CD1c-positive myeloid dendritic cell (primary cell): ENCODE measurements around the gene ADAMTS13.
A peak's percentile ranks its signal among the peaks of the same experiment; 100 is the strongest.
"Not testable (repeated sequence)": the region's sequence is repeated elsewhere in the genome, so short reads cannot be mapped to it uniquely, and the experiment has no call there.

Experiments used
- DNase-seq: peaks from one replicate; pipeline ENCODE4 v3.0.0-alpha.2; 2016; ENCODE audit errors: extremely low spot score

Gene ADAMTS13

DNA sequence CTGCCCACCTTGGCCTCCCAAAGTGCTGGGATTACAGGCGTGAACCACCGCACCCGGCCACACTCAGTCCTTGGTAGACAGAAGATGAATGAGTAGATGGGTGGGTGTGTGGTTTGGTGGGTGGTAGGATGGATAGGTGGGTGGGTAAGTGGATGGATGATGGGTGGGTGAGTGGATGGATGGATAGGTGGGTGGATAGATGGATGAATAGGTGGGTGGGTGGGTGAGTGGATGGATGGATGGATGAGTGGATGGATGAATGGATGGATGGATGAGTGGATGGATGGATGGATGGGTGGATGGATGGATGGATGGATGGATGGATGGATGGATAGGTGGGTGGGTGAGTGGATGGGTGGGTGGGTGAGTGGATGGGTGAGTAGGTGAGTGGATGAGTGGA is 29.9 kb upstream of the ADAMTS13 start:
- not testable (repeated sequence) for DNase-seq

GRCh38 chr9:133393399-133393798 is 28.8 kb upstream of the ADAMTS13 start:
- DNase-seq = no peak

DNA sequence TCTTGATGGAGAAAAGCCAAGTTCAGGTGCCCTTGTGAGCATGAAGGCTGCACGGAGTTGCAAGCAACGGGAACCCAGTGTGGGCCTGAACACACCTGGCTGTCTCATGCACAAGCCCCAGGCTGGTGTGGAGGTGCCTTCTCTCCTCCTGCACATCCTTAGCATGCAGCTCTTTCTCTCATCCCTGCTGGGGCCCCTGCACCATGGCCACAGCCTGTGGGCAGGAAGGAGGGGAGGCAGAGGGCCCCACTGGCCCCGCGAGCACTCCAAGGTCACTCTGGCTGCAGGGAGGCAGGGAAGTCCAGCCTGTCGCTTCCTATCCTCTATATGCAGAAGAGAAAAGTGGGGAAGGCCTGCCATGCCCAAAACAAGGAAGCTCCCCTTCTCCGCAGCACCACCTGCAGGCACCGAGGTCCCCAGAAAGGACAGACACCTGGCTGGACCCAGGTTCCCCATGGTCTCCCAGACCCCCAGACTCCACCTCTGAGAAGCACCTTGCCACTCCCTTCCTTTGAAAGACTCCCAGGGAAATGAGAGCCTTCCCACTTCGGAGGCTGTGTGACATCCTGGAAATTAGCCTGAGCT is 27.4 kb upstream of the ADAMTS13 start:
- no peak for DNase-seq

GRCh38 chr9:133396952-133397351 is 25.2 kb upstream of the ADAMTS13 start:
- DNase-seq = no peak

- DNase-seq = no peak
These were observed 24.8 kb upstream of the ADAMTS13 start for GRCh38 chr9:133397370-133397769.

DNA sequence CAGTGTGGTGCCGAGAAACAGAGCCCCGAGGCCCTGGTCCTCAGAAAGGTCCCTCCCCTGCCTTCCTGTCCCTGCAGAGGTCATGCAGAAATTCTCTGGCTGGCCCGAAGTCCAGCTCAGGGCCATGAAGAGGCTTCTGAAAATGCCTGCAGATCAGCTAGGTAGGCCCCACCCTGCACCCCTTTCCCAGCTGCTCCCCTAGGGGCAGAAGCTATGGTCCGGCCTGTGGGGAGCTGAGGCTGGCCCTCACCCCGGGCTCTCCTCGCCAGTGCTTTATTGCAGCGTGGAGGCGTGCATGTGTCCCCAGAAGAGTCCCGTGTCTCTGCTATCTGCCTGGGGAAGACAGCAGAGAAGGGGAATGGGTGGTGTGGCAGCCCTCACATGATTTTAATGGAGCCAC is 24.3 kb upstream of the ADAMTS13 start:
- DNase-seq = no peak

DNA sequence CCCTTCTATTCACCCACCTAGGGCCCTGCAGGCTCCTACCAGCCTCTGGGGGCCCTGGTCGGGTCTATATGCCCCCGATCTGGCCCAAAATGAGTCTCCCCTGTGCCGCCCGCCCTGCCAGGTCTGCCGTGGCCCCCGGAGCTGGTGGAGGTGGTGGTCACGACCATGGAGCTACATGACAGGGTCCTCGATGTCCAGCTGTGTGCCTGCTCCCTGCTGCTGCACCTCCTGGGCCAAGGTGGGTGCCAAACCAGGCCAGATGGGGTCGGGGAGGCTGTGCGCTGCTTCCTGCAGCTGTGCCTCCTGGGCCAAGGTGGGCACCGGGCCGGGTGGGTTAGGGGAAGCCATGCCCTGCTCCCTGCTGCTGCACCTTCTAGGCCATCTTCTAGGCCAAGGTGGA is 21.9 kb upstream of the ADAMTS13 start:
- no peak for DNase-seq

- DNase-seq = no peak
These were observed 20.6 kb upstream of the ADAMTS13 start for GRCh38 chr9:133401588-133401987.

- DNase-seq = no peak
These were observed 19.5 kb upstream of the ADAMTS13 start for GRCh38 chr9:133402689-133403088.

DNA sequence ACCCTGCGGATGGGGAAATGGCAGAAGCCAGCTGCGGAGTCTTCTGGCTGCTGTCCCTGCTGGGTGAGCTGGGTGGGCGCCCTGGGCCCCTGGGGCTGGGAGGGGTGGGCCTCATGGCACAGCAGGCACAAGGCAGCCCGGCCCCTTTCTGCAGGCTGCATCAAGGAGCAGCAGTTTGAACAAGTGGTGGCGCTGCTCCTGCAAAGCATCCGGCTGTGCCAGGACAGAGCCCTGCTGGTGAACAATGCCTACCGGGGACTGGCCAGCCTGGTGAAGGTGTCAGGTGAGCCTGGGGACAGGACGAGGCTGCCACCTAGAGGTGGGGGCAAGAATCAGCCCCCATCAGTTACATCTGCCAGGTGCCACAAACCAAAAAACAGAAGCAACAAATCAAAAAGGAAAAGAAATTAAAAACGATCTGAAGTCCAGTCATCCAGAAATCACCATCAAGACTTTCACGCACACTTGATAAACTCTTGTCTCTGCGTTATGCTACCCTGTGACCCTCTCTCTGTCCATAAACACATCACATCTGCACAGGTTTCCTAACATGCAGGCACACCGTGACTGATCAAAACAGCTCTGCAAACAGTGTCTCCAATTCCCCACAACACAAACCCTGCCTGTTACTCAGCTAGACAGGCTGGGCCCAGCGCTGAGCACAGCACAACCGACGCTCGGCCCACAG is 18.3 kb upstream of the ADAMTS13 start:
- DNase-seq = peak; percentile 15

- DNase-seq = no peak
These were observed 17.6 kb upstream of the ADAMTS13 start for GRCh38 chr9:133404454-133405002.

- no peak for DNase-seq
These were observed 16.4 kb upstream of the ADAMTS13 start for GRCh38 chr9:133405508-133406438.

- peak; percentile 80 for DNase-seq
These were observed 15.5 kb upstream of the ADAMTS13 start for GRCh38 chr9:133406480-133407307.

DNA sequence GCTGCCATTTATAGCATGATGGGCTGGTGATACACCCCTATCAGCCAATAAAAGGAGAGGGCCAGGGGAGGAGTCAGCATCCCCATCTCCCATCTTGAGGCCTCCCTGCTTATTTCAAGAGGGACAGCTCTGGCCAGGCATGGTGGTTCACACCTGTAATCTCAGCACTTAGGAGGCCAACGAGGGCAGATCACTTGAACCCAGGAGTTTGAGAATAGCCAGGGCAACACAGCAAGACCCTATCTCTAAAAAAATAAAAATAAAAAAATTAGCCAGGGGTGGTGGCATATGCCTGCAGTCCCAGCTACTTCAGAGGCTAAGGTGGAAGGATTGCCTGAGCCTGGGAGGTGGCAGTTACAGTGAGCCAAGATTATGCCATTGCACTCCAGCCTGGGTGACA is 14.1 kb upstream of the ADAMTS13 start:
- DNase-seq = no peak

DNA sequence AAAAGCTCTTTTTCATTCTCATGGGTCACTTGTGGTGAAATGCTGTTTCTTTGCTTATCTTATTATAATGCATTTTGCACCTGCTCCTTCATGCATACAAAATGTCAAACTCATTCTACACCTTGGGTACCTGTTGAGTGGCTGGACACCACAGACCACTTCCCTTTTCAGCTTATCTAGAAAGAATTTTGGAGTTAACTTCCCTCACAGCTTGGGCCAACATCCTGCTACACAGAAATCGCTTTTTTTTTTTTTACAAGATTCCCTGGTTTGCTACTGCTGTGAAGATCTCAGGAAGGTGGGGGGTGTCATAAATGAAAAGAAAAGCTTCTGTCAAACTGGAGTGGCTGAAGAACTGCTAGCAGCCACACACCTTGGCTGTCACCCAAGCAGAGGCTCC is 7.0 kb upstream of the ADAMTS13 start:
- DNase-seq = no peak

- peak; percentile 88 for DNase-seq
These were observed 4.4 kb upstream of the ADAMTS13 start, which contains the start of gene REXO4 for GRCh38 chr9:133417541-133418461. Gene REXO4, minus strand, starts transcription at chr9:133418010. Its CDS starts 166 bp downstream, at chr9:133417844.

DNA sequence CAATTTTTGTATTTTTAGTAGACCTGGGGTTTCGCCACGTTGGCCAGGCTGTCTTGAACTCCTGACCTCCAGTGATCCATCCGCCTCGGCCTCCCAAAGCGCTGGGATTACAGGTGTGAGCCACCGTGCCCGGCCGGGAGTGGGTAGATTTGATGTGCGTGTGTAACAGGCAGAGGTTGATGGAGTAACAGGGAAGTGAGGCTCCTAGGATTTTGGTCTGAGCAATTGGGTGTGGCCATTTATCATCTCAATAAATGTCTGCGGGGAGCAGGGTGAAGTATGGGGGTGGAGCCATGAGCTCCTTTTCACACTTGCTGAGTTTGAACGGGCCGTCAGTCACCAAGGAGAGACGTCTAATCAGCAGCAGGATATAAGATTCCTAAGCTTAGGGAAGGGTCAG is 3.2 kb upstream of the ADAMTS13 start:
- DNase-seq = no peak

DNA sequence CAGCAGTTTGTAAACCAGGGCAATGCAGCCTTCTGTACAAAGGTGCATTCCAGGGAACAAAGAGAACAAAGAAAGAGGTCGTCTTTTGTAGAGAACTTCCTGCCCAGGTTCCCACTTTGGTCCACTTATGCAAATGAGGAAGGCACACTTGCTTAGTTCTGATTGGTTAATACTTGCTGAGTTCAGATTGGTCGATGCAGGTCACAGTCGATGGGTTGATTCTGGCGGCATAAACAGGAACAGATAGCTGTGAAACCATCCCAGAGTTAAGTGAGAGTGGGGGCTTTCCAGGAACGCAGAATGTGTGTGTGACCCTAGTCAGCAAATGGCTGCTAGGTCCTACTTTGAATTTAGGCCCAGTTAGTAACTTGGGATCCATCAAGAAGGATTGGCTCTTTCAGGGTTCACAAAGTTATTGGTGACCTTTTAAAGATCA is 1.8 kb upstream of the ADAMTS13 start:
- DNase-seq = peak; percentile 57

DNA sequence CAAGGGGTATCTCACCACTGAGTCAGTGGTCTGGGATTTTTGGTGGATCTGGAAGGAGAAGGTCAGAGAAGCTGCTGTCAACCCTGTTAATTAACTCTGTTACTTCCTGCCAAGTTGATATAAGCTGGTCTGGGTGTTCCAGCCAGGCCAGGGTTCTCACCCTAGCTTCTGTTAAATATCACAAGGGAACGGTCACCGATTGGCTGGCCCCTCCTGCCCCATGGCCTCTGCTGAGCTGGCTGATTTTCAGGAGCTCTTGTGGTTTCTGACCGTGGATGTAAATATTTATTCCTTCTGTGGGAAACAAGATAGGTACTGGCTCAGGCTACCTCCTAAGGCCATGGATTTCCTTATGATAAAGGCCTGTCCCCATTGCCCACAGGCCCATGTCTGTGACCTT is 1.0 kb downstream of the ADAMTS13 start:
- no peak for DNase-seq

DNA sequence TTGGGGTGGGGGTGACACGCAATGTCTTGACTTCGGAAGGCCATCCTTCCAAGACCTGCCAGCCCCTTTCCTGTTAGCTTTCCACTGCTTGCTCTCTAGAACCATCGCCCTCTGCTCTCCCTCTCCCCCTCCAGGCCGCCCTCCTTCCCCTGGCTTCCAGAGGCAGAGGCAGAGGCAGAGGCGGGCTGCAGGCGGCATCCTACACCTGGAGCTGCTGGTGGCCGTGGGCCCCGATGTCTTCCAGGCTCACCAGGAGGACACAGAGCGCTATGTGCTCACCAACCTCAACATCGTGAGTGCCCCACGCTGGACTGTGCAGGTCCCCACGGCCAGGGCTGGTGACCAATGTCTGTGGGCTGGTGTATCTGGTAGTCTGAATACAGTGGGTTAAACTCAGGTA is 2.0 kb downstream of the ADAMTS13 start:
- DNase-seq = no peak
